Measurements from ENCODE around the gene SFTPD. TPM values are rescaled to one million over a fixed set of nuclear protein-coding genes. Genes with fewer than 3 reads are reported as not detected.

SFTPD gene
- total and polyA plus RNA-seq, 4 donors: 0.17 to 0.60 (median 0.47) TPM; not detected in 1

DNA sequence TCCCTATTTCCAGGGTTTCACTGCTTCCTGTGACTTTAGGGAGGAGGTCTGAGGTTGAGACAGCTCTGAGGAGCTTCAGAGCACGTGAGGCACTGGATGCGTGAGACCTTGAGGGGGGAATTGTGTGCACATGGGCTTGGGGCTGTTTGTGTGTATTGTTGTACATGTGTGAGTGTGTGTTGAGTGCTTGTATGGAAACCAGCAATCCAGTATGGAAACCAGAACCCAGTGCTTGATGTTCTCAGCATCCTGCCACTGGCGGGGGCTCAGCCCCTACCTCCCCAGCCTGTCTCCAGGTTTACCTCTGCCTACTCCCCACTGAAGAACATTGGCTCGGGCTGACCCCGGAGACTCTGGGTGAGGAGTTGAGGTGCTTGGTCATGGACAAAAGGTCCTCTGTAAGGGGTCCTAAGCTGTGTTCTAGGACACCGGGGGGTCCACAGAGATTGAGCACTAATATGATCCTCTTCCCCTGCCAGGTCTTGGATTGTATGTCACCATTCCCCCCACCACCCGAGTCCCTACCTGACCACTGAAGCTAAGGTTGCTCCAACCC lies 20.8 kb downstream of the SFTPD start:
- TF ChIP-seq FOXA1 (IDR thresholded peaks at IDR 0.05) (no peak), RAD21 (IDR thresholded peaks at IDR 0.05) (no peak), EGR1 (IDR thresholded peaks at IDR 0.05; ENCODE audit: low read depth in 2 of 2) (no peak), TAF1 (conservative IDR thresholded peaks at IDR 0.05) (no peak)
- TF ChIP-seq, protein P1, sequence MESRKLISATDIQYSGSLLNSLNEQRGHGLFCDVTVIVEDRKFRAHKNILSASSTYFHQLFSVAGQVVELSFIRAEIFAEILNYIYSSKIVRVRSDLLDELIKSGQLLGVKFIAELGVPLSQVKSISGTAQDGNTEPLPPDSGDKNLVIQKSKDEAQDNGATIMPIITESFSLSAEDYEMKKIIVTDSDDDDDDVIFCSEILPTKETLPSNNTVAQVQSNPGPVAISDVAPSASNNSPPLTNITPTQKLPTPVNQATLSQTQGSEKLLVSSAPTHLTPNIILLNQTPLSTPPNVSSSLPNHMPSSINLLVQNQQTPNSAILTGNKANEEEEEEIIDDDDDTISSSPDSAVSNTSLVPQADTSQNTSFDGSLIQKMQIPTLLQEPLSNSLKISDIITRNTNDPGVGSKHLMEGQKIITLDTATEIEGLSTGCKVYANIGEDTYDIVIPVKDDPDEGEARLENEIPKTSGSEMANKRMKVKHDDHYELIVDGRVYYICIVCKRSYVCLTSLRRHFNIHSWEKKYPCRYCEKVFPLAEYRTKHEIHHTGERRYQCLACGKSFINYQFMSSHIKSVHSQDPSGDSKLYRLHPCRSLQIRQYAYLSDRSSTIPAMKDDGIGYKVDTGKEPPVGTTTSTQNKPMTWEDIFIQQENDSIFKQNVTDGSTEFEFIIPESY (IDR thresholded peaks at IDR 0.05): no peak
- TF ChIP-seq, protein P2, sequence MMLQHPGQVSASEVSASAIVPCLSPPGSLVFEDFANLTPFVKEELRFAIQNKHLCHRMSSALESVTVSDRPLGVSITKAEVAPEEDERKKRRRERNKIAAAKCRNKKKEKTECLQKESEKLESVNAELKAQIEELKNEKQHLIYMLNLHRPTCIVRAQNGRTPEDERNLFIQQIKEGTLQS (IDR thresholded peaks at IDR 0.05): no peak
- 81% methylated on average over 7 of the region's 7 CpGs for WGBS
- peaks cover 12 to 54% (median 45%) of the 10 kb centered on the region in 4 donors for H3K4me1 ChIP-seq (ENCODE audit: control insufficient read depth in 4 of 4, insufficient read depth in 4 of 4, low read length in 3 of 4)
- H3K27me3 ChIP-seq (ENCODE audit: control insufficient read depth in 4 of 4, insufficient read depth in 4 of 4, low read length in 3 of 4): no peaks in the 10 kb centered on the region
- H3K4me3 ChIP-seq (ENCODE audit: low read depth in 1 of 3, low read length in 3 of 3): no peak overlapping the region
- no peak overlapping the region for H3K9ac ChIP-seq (ENCODE audit: low read depth in 1 of 2, low read length in 2 of 2)
- H3K9me3 ChIP-seq (ENCODE audit: control insufficient read depth in 4 of 4, low read length in 3 of 4): no peaks in the 10 kb centered on the region
- peaks cover 0 to 3% (median 0%) of the 10 kb centered on the region in 4 donors for H3K36me3 ChIP-seq (ENCODE audit: control insufficient read depth in 4 of 4, insufficient read depth in 3 of 4, low read depth in 1 of 4, low read length in 3 of 4)
- peak; percentile 29 for DNase-seq (ENCODE audit: low spot score)
- peak overlapping the region; percentile 78 to 84 for H3K27ac ChIP-seq (ENCODE audit: low read depth in 1 of 2, low read length in 2 of 2)

DNA sequence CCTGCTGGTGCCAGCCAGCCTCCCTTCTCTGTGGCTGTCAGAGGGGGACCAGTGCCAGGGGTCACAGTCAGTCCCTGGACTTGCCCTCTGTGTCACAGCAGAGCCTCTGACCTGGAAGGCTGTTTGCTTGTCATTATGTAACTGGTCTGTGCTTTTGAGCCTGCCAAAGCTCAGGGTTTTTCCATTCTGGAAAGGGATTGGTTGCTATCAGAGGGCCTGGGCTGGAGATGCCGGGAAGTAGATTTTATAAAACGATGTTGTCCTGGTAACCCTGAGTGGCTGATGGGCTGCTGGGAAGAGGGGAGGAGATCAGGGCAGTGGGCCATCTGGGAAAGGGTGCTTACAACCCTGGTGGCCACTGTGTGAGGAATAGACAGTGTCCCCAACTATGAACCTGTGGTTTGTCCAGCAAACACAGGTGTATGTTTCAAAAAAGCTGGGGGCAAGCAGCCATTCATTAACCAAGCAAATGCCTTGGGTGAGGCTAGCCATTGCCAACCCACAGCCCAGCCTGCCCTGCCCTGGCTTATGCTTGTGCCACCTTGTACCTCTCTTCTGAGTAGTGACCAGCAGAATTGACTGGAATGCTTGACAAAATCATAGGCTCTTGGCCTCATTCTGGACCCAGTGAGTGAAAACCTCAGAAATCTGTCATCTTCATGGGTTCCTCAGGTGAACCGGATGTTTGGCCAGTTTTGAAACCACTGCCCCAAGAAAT lies 21.6 kb downstream of the SFTPD start:
- Histone ChIP-seq H3K4me1 (ENCODE audit: control insufficient read depth in 4 of 4, insufficient read depth in 4 of 4, low read length in 3 of 4) (peaks cover 12 to 54% (median 45%) of the 10 kb centered on the region in 4 donors), H3K4me3 (ENCODE audit: low read depth in 1 of 3, low read length in 3 of 3) (no peak overlapping the region), H3K27me3 (ENCODE audit: control insufficient read depth in 4 of 4, insufficient read depth in 4 of 4, low read length in 3 of 4) (no peaks in the 10 kb centered on the region), H3K27ac (ENCODE audit: low read depth in 1 of 2, low read length in 2 of 2) (peak overlapping the region; percentile 81 to 88), H3K9me3 (ENCODE audit: control insufficient read depth in 4 of 4, low read length in 3 of 4) (no peaks in the 10 kb centered on the region), H3K9ac (ENCODE audit: low read depth in 1 of 2, low read length in 2 of 2) (no peak overlapping the region), H3K36me3 (ENCODE audit: control insufficient read depth in 4 of 4, insufficient read depth in 3 of 4, low read depth in 1 of 4, low read length in 3 of 4) (peaks cover 0 to 4% (median 0%) of the 10 kb centered on the region in 4 donors)
- DNase-seq (ENCODE audit: low spot score): peak; percentile 37
- TF ChIP-seq FOXA1 (IDR thresholded peaks at IDR 0.05) (peak; percentile 61), FOXA2 (IDR thresholded peaks at IDR 0.05) (peak; percentile 70), TAF1 (conservative IDR thresholded peaks at IDR 0.05) (peak; percentile 62), NR2F2 (IDR thresholded peaks at IDR 0.05) (peak; percentile 94), RXRA (IDR thresholded peaks at IDR 0.05) (peak; percentile 99), SP1 (IDR thresholded peaks at IDR 0.05) (peak; percentile 99), RAD21 (IDR thresholded peaks at IDR 0.05) (peak in 1 of 2 donors; percentile 72), EGR1 (IDR thresholded peaks at IDR 0.05; ENCODE audit: low read depth in 2 of 2) (peak; percentile 71 to 90), HNF4G (IDR thresholded peaks at IDR 0.05) (peak; percentile 75), YY1 (IDR thresholded peaks at IDR 0.05) (peak; percentile 93), GABPA (IDR thresholded peaks at IDR 0.05 in 1 of 2, conservative IDR thresholded peaks at IDR 0.05 in 1 of 2) (peak in 1 of 2 donors; percentile 64), HNF4A (conservative IDR thresholded peaks at IDR 0.05) (peak; percentile 94), JUND (IDR thresholded peaks at IDR 0.05) (peak; percentile 82 to 88)
- TF ChIP-seq, protein P3, sequence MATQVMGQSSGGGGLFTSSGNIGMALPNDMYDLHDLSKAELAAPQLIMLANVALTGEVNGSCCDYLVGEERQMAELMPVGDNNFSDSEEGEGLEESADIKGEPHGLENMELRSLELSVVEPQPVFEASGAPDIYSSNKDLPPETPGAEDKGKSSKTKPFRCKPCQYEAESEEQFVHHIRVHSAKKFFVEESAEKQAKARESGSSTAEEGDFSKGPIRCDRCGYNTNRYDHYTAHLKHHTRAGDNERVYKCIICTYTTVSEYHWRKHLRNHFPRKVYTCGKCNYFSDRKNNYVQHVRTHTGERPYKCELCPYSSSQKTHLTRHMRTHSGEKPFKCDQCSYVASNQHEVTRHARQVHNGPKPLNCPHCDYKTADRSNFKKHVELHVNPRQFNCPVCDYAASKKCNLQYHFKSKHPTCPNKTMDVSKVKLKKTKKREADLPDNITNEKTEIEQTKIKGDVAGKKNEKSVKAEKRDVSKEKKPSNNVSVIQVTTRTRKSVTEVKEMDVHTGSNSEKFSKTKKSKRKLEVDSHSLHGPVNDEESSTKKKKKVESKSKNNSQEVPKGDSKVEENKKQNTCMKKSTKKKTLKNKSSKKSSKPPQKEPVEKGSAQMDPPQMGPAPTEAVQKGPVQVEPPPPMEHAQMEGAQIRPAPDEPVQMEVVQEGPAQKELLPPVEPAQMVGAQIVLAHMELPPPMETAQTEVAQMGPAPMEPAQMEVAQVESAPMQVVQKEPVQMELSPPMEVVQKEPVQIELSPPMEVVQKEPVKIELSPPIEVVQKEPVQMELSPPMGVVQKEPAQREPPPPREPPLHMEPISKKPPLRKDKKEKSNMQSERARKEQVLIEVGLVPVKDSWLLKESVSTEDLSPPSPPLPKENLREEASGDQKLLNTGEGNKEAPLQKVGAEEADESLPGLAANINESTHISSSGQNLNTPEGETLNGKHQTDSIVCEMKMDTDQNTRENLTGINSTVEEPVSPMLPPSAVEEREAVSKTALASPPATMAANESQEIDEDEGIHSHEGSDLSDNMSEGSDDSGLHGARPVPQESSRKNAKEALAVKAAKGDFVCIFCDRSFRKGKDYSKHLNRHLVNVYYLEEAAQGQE (IDR thresholded peaks at IDR 0.05): peak; percentile 84
- TF ChIP-seq, protein P4, sequence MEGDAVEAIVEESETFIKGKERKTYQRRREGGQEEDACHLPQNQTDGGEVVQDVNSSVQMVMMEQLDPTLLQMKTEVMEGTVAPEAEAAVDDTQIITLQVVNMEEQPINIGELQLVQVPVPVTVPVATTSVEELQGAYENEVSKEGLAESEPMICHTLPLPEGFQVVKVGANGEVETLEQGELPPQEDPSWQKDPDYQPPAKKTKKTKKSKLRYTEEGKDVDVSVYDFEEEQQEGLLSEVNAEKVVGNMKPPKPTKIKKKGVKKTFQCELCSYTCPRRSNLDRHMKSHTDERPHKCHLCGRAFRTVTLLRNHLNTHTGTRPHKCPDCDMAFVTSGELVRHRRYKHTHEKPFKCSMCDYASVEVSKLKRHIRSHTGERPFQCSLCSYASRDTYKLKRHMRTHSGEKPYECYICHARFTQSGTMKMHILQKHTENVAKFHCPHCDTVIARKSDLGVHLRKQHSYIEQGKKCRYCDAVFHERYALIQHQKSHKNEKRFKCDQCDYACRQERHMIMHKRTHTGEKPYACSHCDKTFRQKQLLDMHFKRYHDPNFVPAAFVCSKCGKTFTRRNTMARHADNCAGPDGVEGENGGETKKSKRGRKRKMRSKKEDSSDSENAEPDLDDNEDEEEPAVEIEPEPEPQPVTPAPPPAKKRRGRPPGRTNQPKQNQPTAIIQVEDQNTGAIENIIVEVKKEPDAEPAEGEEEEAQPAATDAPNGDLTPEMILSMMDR (IDR thresholded peaks at IDR 0.05; ENCODE audit: low read depth, low read length, missing input control): peak; percentile 41
- TF ChIP-seq, protein P5, sequence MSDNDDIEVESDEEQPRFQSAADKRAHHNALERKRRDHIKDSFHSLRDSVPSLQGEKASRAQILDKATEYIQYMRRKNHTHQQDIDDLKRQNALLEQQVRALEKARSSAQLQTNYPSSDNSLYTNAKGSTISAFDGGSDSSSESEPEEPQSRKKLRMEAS (IDR thresholded peaks at IDR 0.05): peak; percentile 88
- TF ChIP-seq, protein P1 (IDR thresholded peaks at IDR 0.05): peak; percentile 84
- TF ChIP-seq, protein P2 (IDR thresholded peaks at IDR 0.05): no peak
- 38% methylated on average over 3 of the region's 3 CpGs for WGBS
